ENCODE data around the gene SORCS1.

- TF ChIP-seq POLR2AphosphoS5 (IDR thresholded peaks at IDR 0.05; ENCODE audit: low read depth, low read length), result no peak
- no peak for TF ChIP-seq JUND (IDR thresholded peaks at IDR 0.05)
- TF ChIP-seq CTCF (IDR thresholded peaks at IDR 0.05 in 2 of 3, conservative IDR thresholded peaks at IDR 0.05 in 1 of 3; ENCODE audit: borderline replicate concordance in 1 of 3, insufficient read depth in 1 of 3, low read depth in 2 of 3, low read length in 2 of 3), result no peak
- TF ChIP-seq REST (IDR thresholded peaks at IDR 0.05; ENCODE audit: low read depth), result no peak
Measured at GRCh38 chr10:106973288-106973687, 191.2 kb downstream of the SORCS1 start.

Measured in HCT116 (cell line).